Renal cortical epithelial cell (primary cell): ENCODE measurements around the gene OGFOD3. TPM values are rescaled to one million over a fixed set of nuclear protein-coding genes. Genes with fewer than 3 reads are reported as not detected.
A peak's percentile ranks its signal among the peaks of the same experiment; 100 is the strongest.

Experiments used
- DNase-seq: peaks from one replicate; pipeline ENCODE4 v3.0.0-alpha.2; 2011; ENCODE audit warnings: low read depth
- total RNA-seq: library from RNA; depleted of rRNA; stranded (reverse); fragments of >200 nt; gene quantifications from 2 replicates; pipeline ENCODE4 v1.2.3, GENCODE V29; 2014

OGFOD3 gene
- total RNA-seq, 1 donor from 2014 or later: 48.7 TPM

GRCh38 chr17:82446649-82447048 lies 28.3 kb upstream of the OGFOD3 start:
- DNase-seq: no peak

- DNase-seq: no peak
Measured at GRCh38 chr17:82446124-82446523, 27.7 kb upstream of the OGFOD3 start.

- no peak for DNase-seq
Measured at GRCh38 chr17:82445542-82445941, 27.2 kb upstream of the OGFOD3 start.

GRCh38 chr17:82444941-82445521 lies 26.6 kb upstream of the OGFOD3 start:
- no peak for DNase-seq

- no peak for DNase-seq
Measured at GRCh38 chr17:82444284-82444893, 26.0 kb upstream of the OGFOD3 start.

- no peak for DNase-seq
Measured at GRCh38 chr17:82443465-82444283, 25.3 kb upstream of the OGFOD3 start.

- DNase-seq: no peak
Measured at GRCh38 chr17:82442643-82443464, 24.5 kb upstream of the OGFOD3 start.

- DNase-seq: no peak
Measured at GRCh38 chr17:82441691-82442487, 23.5 kb upstream of the OGFOD3 start.

GRCh38 chr17:82440991-82441627 lies 22.7 kb upstream of the OGFOD3 start:
- DNase-seq: no peak

- DNase-seq: no peak
Measured at GRCh38 chr17:82440469-82440981, 22.1 kb upstream of the OGFOD3 start.

- DNase-seq: no peak
Measured at GRCh38 chr17:82439829-82440365, 21.5 kb upstream of the OGFOD3 start.

GRCh38 chr17:82439194-82439828 lies 20.9 kb upstream of the OGFOD3 start:
- no peak for DNase-seq

- DNase-seq: no peak
Measured at GRCh38 chr17:82438401-82439193, 20.2 kb upstream of the OGFOD3 start.

- no peak for DNase-seq
Measured at GRCh38 chr17:82437325-82437668, 18.9 kb upstream of the OGFOD3 start.

GRCh38 chr17:82436601-82437324 lies 18.4 kb upstream of the OGFOD3 start:
- DNase-seq: no peak

- peak; percentile 33 for DNase-seq
Measured at GRCh38 chr17:82435601-82436583, 17.5 kb upstream of the OGFOD3 start.

GRCh38 chr17:82435103-82435502 lies 16.7 kb upstream of the OGFOD3 start:
- peak; percentile 13 for DNase-seq
